ENCODE data around the gene NUBP2. TPM values are rescaled to one million over a fixed set of nuclear protein-coding genes. Genes with fewer than 3 reads are reported as not detected.
A peak's percentile ranks its signal among the peaks of the same experiment; 100 is the strongest.

NUBP2 gene
- total and polyA plus RNA-seq, 8 donors, result 20.4 to 58.8 (median 31.0) TPM

- Histone ChIP-seq H3K36me3 (peaks cover 0 to 44% (median 20%) of the 10 kb centered on the region in 3 donors), H3K4me3 (no peak overlapping the region), H3K27me3 (no peaks in the 10 kb centered on the region), H3K27ac (no peak overlapping the region), H3K4me1 (no peaks in the 10 kb centered on the region), H3K9me3 (no peaks in the 10 kb centered on the region)
- no peak for TF ChIP-seq CTCF (IDR thresholded peaks at IDR 0.05)
- no peak for ATAC-seq
- FAIRE-seq, result no peak
- 95% methylated on average over 29 of the region's 29 CpGs for WGBS, 2 donors
- intact Hi-C loops (cut with DNase I), result no loop called here
- DNase-seq, result no peak
Measured at GRCh38 chr16:1749152-1750117, 33.3 kb upstream of the NUBP2 start.

GRCh38 chr16:1751946-1752345, 30.8 kb upstream of the NUBP2 start:
- H3K27ac ChIP-seq, result no peak overlapping the region
- WGBS, 2 donors, result 95 to 96% methylated on average over 16 of the region's 16 CpGs
- no peaks in the 10 kb centered on the region for H3K9me3 ChIP-seq
- H3K36me3 ChIP-seq, result peaks cover 0 to 40% (median 20%) of the 10 kb centered on the region in 3 donors
- ATAC-seq (no peak), FAIRE-seq (no peak), DNase-seq (peak in 1 of 6 donors; percentile 11)
- intact Hi-C loops (cut with DNase I), result no loop called here
- no peaks in the 10 kb centered on the region for H3K27me3 ChIP-seq
- TF ChIP-seq CTCF (IDR thresholded peaks at IDR 0.05), result no peak
- no peaks in the 10 kb centered on the region for H3K4me1 ChIP-seq
- no peak overlapping the region for H3K4me3 ChIP-seq

DNA sequence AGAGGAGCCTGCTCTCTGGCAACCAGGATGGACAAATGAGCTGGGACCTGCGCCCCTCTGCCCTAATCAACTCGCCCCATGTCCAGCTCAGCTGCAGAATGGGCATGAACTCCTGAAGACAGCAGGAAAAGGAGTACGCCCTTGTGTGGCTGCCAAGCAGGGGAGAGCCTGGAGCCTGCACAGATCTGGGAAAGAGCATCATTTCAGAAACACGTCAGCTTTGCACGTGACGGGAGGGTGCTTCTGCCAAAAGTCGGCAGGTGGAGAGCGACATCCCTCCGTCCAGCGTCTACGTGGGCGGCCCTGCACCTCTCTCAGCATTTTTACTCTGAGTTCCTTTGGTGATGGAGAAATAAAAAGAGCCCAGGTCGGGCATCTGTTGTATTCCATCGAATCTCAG, 29.9 kb upstream of the NUBP2 start:
- ATAC-seq, result no peak
- peak in 1 of 6 donors; percentile 39 for DNase-seq
- no peak for FAIRE-seq
- no peak overlapping the region for H3K4me3 ChIP-seq
- no peak overlapping the region for H3K27ac ChIP-seq
- TF ChIP-seq CTCF (IDR thresholded peaks at IDR 0.05), result no peak
- H3K27me3 ChIP-seq, result no peaks in the 10 kb centered on the region
- peaks cover 0 to 33% (median 20%) of the 10 kb centered on the region in 3 donors for H3K36me3 ChIP-seq
- no peaks in the 10 kb centered on the region for H3K9me3 ChIP-seq
- intact Hi-C loops (cut with DNase I), result no loop called here
- 93 to 94% methylated on average over 14 of the region's 14 CpGs for WGBS, 2 donors
- no peaks in the 10 kb centered on the region for H3K4me1 ChIP-seq

GRCh38 chr16:1754204-1754603, 28.6 kb upstream of the NUBP2 start:
- DNase-seq (no peak), FAIRE-seq (no peak), ATAC-seq (no peak)
- WGBS, 2 donors, result 95 to 96% methylated on average over 12 of the region's 12 CpGs
- Histone ChIP-seq H3K4me1 (no peaks in the 10 kb centered on the region), H3K36me3 (peaks cover 0 to 19% (median 8%) of the 10 kb centered on the region in 3 donors), H3K9me3 (no peaks in the 10 kb centered on the region), H3K4me3 (no peak overlapping the region), H3K27ac (no peak overlapping the region), H3K27me3 (no peaks in the 10 kb centered on the region)
- intact Hi-C loops (cut with DNase I), result no loop called here
- no peak for TF ChIP-seq CTCF (IDR thresholded peaks at IDR 0.05)

All from pancreas (tissue), 10 donors.